Transverse colon (tissue), 4 donors: ENCODE measurements around the gene PDZRN3. TPM values are rescaled to one million over a fixed set of nuclear protein-coding genes. Genes with fewer than 3 reads are reported as not detected.

Source experiments
- DNase-seq: peaks from one replicate; pipeline ENCODE4 v3.0.0-alpha.2; 2019
- H3K27ac ChIP-seq, 4 donors: fragments of 200-600 bp; sonication (generic); 2 replicates each; pipeline ENCODE4 v1.5.1; 2016 to 2018; ENCODE audit warnings: inconsistent platforms in 4 of 4
- H3K27me3 ChIP-seq: fragments of 200-600 bp; sonication (generic); 2 replicates; pipeline ENCODE4 v1.5.1; 2017; ENCODE audit warnings: inconsistent platforms
- H3K36me3 ChIP-seq, 4 donors: fragments of 200-600 bp; sonication (generic); 2 replicates each; pipeline ENCODE4 v1.5.1; 2017 to 2019; ENCODE audit warnings: inconsistent platforms in 4 of 4
- H3K4me1 ChIP-seq, 4 donors: fragments of 200-600 bp; sonication (generic); 2 replicates each; pipeline ENCODE4 v1.5.1; 2017 to 2020; ENCODE audit warnings: inconsistent platforms in 4 of 4
- H3K4me3 ChIP-seq, 4 donors: fragments of 200-600 bp; sonication (generic); 1 replicate in 1 of 4; 2 replicates in 3 of 4; pipeline versions ENCODE4 v1.5.1 to v1.6.1; 2017 to 2019; ENCODE audit warnings: inconsistent platforms in 4 of 4
- H3K9me3 ChIP-seq, 2 donors: fragments of 200-600 bp; sonication (generic); 2 replicates each; pipeline ENCODE4 v1.5.1; 2017 to 2019; ENCODE audit warnings: inconsistent platforms in 2 of 2
- CTCF ChIP-seq, 5 experiments: fragments of 200-600 bp in 3 of 5; fragments of 450-650 bp in 2 of 5; sonication (generic) in 3 of 5; IDR thresholded peaks; 1 replicate in 2 of 5; 2 replicates in 3 of 5; pipeline ENCODE4 v1.5.1; 2016 to 2017; ENCODE audit warnings: antibody characterized with exemption in 5 of 5, inconsistent platforms in 3 of 5, mild to moderate bottlenecking in 2 of 5, moderate library complexity in 1 of 5
- EP300 ChIP-seq: sonication (generic); formaldehyde crosslinking; IDR thresholded peaks from one replicate; pipeline ENCODE4 v1.6.1; 2017; ENCODE audit warnings: antibody characterized with exemption, low read depth
- POLR2A ChIP-seq: fragments of 450-650 bp; IDR thresholded peaks from one replicate; pipeline ENCODE4 v1.6.1; 2016; ENCODE audit warnings: antibody characterized with exemption, mild to moderate bottlenecking, moderate library complexity
- POLR2AphosphoS5 ChIP-seq, 3 donors: sonication (generic); formaldehyde crosslinking; IDR thresholded peaks; one replicate each; pipeline ENCODE4 v1.6.1; 2016; ENCODE audit warnings: antibody characterized with exemption in 3 of 3
- WGBS, 2 donors: methylation state at CpG; one replicate each; pipeline ENCODE4 v1.1.5; 2018; ENCODE audit warnings: low coverage in 1 of 2; 5-methylcytosine and 5-hydroxymethylcytosine counted together
- in situ Hi-C, 4 donors: fragments of 200-750 bp; cut with MboI; loops; one replicate each; pipeline versions ENCODE4 v1.15.0 to v1.15.1; 2017; ENCODE audit warnings: low sequenced_read_pairs in 3 of 4, low pct_ligation_motif_present in 1 of 4, low pct_unique_long_range_greater_than_20kb in 1 of 4
- intact Hi-C: fragments of 100-400 bp; cut with DNase I; formaldehyde crosslinking; loops from one replicate; pipeline ENCODE4 v1.15.1; 2023; ENCODE audit warnings: low total_unique reads
- total RNA-seq, 4 donors: library from RNA; depleted of rRNA; stranded (reverse); fragments of >200 nt; gene quantifications; one replicate each; pipeline ENCODE4 v1.1.0, GENCODE V29; 2016

The PDZRN3 gene
- total RNA-seq, 4 donors from 2014 or later, result 31.9 to 191 (median 75.3) TPM

DNA sequence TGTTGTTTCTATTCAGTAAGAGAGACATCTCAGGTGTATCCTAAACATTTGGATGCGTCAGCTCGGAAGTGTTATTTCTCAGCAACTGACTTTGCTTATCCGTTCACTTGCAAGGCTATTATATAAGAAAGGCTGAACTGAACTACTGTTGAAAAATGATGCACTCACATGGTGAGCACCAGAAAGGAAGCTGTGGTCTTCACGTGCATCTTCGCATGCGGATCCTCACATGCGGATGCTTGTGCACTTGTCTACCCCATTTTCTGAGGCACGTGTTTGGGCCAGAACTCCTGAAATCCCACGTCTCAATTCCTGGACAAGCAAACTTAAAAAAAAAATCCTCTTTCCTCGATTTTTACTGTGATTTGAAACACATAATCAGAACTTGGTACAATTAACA is 63.2 kb downstream of the PDZRN3 start:
- intact Hi-C loops (no loop called here), in situ Hi-C loops (no loop called here)
- Histone ChIP-seq H3K9me3 (no peaks in the 10 kb centered on the region), H3K4me1 (peaks cover 10 to 56% (median 25%) of the 10 kb centered on the region in 4 donors), H3K36me3 (no peaks in the 10 kb centered on the region), H3K4me3 (no peak overlapping the region), H3K27ac (peak overlapping the region in 3 of 4 donors; percentile 48 to 59 (median 54)), H3K27me3 (no peaks in the 10 kb centered on the region)
- WGBS, 2 donors, result 70 to 73% methylated on average over 8 to 10 of the region's 10 CpGs
- no peak for DNase-seq
- TF ChIP-seq CTCF (IDR thresholded peaks at IDR 0.05), result no peak
- TF ChIP-seq POLR2AphosphoS5 (IDR thresholded peaks at IDR 0.05), result no peak
- TF ChIP-seq POLR2A, result no peak
- TF ChIP-seq EP300, result no peak

DNA sequence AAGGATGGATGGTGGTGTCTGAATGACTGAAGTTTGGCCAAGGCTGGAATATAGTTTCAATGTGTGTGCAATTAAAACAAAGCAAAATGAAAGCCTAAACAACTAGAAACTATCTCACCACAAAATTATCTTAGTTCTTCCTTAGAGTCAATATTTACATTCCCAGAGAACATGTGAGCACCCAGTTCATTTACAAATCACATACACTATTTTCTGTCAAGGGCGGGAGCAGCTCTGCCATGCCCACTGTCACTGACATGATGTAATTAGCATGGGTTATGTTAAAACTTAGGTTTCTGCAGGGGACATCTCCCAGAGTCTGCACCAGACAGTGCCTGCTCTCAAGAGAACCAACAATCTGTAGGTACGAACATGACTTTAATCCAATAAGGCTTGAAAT is 65.0 kb downstream of the PDZRN3 start:
- H3K4me1 ChIP-seq, result peaks cover 10 to 58% (median 29%) of the 10 kb centered on the region in 4 donors
- 25 to 47% methylated on average over 2 of the region's 2 CpGs for WGBS, 2 donors
- no peak for TF ChIP-seq CTCF (IDR thresholded peaks at IDR 0.05)
- TF ChIP-seq EP300, result no peak
- TF ChIP-seq POLR2A, result no peak
- TF ChIP-seq POLR2AphosphoS5 (IDR thresholded peaks at IDR 0.05), result no peak
- H3K4me3 ChIP-seq, result no peak overlapping the region
- in situ Hi-C loops (no loop called here), intact Hi-C loops (no loop called here)
- no peaks in the 10 kb centered on the region for H3K36me3 ChIP-seq
- H3K9me3 ChIP-seq, result no peaks in the 10 kb centered on the region
- no peak for DNase-seq
- peak overlapping the region; percentile 47 to 65 (median 58) for H3K27ac ChIP-seq
- H3K27me3 ChIP-seq, result no peaks in the 10 kb centered on the region

- DNase-seq, result no peak
- no peaks in the 10 kb centered on the region for H3K36me3 ChIP-seq
- in situ Hi-C loops, result no loop called here
- no peak overlapping the region for H3K4me3 ChIP-seq
- no peaks in the 10 kb centered on the region for H3K9me3 ChIP-seq
- H3K4me1 ChIP-seq, result peaks cover 7 to 48% (median 26%) of the 10 kb centered on the region in 4 donors
- 81 to 85% methylated on average over 3 to 4 of the region's 4 CpGs for WGBS, 2 donors
- no peaks in the 10 kb centered on the region for H3K27me3 ChIP-seq
- peak overlapping the region; percentile 47 to 65 (median 58) for H3K27ac ChIP-seq
- intact Hi-C loops, result no loop called here
- TF ChIP-seq CTCF (IDR thresholded peaks at IDR 0.05), result no peak
- TF ChIP-seq POLR2AphosphoS5 (IDR thresholded peaks at IDR 0.05), result no peak
- no peak for TF ChIP-seq EP300
- TF ChIP-seq POLR2A, result no peak
Measured at GRCh38 chr3:73558727-73559075, 66.0 kb downstream of the PDZRN3 start.

DNA sequence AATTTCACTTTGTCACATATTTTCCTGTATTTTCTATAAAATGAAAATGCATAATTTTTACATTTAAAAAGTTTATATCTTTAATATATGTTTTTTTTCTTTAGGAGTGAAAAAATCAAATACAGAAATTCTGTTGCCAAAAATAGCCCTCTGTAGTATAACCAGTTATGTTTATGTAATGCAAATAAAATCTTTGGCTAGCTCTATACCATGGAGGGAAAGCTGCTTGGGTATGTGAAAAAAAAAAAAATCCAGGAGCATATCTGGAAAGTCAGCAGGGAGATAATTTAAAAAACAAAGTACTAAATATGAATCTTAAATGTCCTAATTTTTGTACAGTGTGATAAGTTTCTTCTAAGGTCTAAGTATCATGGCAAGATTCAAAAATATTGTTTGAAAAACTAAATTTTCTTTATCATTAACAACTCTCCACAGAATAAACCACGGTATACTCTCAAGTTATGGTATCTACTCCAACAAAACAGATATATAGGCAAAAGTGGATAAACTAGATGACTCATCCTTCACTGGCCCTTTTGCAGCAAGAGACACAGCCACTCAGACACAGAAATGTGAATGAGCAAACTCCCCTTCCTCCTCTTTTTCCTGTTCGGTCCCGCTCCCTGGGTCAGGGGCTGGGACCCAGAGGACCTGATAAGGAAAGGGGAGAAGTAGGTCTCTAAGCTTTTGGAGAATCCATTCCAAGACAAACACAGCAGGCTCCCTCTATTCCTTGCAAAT is 66.6 kb downstream of the PDZRN3 start:
- Histone ChIP-seq H3K27me3 (no peaks in the 10 kb centered on the region), H3K36me3 (no peaks in the 10 kb centered on the region), H3K9me3 (no peaks in the 10 kb centered on the region), H3K4me1 (peaks cover 7 to 45% (median 26%) of the 10 kb centered on the region in 4 donors), H3K4me3 (no peak overlapping the region), H3K27ac (peak overlapping the region; percentile 47 to 65 (median 58))
- 75 to 78% methylated on average over 3 of the region's 3 CpGs for WGBS, 2 donors
- in situ Hi-C loops (no loop called here), intact Hi-C loops (no loop called here)
- TF ChIP-seq POLR2A (no peak), POLR2AphosphoS5 (IDR thresholded peaks at IDR 0.05) (no peak), CTCF (IDR thresholded peaks at IDR 0.05) (no peak), EP300 (no peak)
- DNase-seq, result no peak
